ENCODE results near the gene SETBP1. TPM values are rescaled to one million over a fixed set of nuclear protein-coding genes. Genes with fewer than 3 reads are reported as not detected.

The SETBP1 gene
- total and polyA plus RNA-seq, 2 of the 13 experiments (the other 11 are each of a cell fraction or from before 2014, with no cell fraction given): 0.18 to 0.65 TPM

DNA sequence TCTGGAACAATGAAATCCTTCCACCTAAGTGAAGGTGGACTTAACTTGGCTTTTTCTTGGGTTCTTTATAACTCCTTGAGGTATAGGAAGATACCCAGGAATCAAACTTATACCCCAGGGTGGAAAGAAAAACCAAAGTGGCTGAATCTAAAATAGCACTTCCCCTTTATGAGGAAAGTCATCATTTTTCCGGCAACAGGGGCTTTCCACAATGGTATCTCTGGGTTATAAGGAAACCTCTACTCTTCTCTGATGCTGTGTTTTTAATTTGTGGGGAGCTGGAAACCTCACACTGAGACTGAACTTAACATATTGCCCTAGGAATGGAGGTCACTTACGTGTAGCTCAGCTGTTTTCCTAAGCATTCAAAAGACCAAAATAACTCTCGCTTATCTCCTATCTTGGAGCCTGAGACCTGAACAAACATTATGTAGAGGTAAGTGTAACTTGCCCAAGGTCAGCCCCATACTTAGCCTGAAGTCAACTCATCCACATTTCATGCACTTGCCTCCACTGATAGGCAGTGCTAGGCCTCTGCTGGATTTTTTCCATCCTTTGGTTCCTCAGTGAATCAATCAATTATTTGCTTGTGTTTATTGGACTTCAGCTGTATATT is 117.9 kb downstream of the SETBP1 start (continued):
- TF ChIP-seq ARID4A (CRISPR knock-in tag; IDR thresholded peaks at IDR 0.05; ENCODE audit: borderline replicate concordance): no peak; the same call in 1 of the 2 replicates
- no peak for TF ChIP-seq ZNF83 (CRISPR knock-in tag; IDR thresholded peaks at IDR 0.05; ENCODE audit: borderline replicate concordance)
- no peak for TF ChIP-seq ZNF562 (CRISPR knock-in tag; IDR thresholded peaks at IDR 0.05; ENCODE audit: borderline replicate concordance)
- TF ChIP-seq, protein P1, sequence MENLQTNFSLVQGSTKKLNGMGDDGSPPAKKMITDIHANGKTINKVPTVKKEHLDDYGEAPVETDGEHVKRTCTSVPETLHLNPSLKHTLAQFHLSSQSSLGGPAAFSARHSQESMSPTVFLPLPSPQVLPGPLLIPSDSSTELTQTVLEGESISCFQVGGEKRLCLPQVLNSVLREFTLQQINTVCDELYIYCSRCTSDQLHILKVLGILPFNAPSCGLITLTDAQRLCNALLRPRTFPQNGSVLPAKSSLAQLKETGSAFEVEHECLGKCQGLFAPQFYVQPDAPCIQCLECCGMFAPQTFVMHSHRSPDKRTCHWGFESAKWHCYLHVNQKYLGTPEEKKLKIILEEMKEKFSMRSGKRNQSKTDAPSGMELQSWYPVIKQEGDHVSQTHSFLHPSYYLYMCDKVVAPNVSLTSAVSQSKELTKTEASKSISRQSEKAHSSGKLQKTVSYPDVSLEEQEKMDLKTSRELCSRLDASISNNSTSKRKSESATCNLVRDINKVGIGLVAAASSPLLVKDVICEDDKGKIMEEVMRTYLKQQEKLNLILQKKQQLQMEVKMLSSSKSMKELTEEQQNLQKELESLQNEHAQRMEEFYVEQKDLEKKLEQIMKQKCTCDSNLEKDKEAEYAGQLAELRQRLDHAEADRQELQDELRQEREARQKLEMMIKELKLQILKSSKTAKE (CRISPR knock-in tag; IDR thresholded peaks at IDR 0.05; ENCODE audit: borderline replicate concordance): no peak
- no peak for TF ChIP-seq SP2 (CRISPR knock-in tag; IDR thresholded peaks at IDR 0.05)
- TF ChIP-seq GATAD2A (CRISPR knock-in tag; IDR thresholded peaks at IDR 0.05): 0 out of 2 replicates have a peak, but pooled peaks have one; percentile 31
- no peak for TF ChIP-seq ZNF766 (CRISPR knock-in tag; IDR thresholded peaks at IDR 0.05; ENCODE audit: borderline replicate concordance)
- TF ChIP-seq, protein P2, sequence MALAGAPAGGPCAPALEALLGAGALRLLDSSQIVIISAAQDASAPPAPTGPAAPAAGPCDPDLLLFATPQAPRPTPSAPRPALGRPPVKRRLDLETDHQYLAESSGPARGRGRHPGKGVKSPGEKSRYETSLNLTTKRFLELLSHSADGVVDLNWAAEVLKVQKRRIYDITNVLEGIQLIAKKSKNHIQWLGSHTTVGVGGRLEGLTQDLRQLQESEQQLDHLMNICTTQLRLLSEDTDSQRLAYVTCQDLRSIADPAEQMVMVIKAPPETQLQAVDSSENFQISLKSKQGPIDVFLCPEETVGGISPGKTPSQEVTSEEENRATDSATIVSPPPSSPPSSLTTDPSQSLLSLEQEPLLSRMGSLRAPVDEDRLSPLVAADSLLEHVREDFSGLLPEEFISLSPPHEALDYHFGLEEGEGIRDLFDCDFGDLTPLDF (CRISPR knock-in tag; IDR thresholded peaks at IDR 0.05): no peak
- peak; percentile 47 for TF ChIP-seq NCOA2 (CRISPR knock-in tag; IDR thresholded peaks at IDR 0.05)
- TF ChIP-seq FOXJ3 (CRISPR knock-in tag; IDR thresholded peaks at IDR 0.05; ENCODE audit: borderline replicate concordance): peak; percentile 38; the same call in 1 of the 2 replicates
- no peak for TF ChIP-seq SATB2 (CRISPR knock-in tag; IDR thresholded peaks at IDR 0.05)
- no peak for TF ChIP-seq ZBTB7A (CRISPR knock-in tag; IDR thresholded peaks at IDR 0.05)
- peak; percentile 65 for TF ChIP-seq ARID5B (CRISPR knock-in tag; IDR thresholded peaks at IDR 0.05)
- TF ChIP-seq, protein P3, sequence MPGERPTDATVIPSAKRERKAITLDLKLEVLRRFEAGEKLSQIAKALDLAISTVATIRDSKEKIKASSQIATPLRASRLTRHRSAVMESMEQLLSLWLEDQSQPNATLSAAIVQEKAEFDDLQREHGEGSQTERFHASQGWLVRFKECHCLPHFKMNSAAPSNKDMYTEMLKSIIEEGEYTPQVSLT (CRISPR knock-in tag; IDR thresholded peaks at IDR 0.05; ENCODE audit: borderline replicate concordance, low read depth): no peak
- TF ChIP-seq MLLT10 (CRISPR knock-in tag; IDR thresholded peaks at IDR 0.05): no peak
- TF ChIP-seq GZF1 (CRISPR knock-in tag; IDR thresholded peaks at IDR 0.05): no peak
- TF ChIP-seq ZNF709 (CRISPR knock-in tag; IDR thresholded peaks at IDR 0.05): no peak
- no peak for TF ChIP-seq SIX1 (CRISPR knock-in tag; IDR thresholded peaks at IDR 0.05; ENCODE audit: borderline replicate concordance)
